IPS-15b (cell line): Measurements from ENCODE around the gene CFD.

Experiments used
- H3K27me3 ChIP-seq: one replicate; pipeline ENCODE4 v1.6.1; 2013; ENCODE audit warnings: low read length; ENCODE audit not compliant: control insufficient read depth, insufficient read depth
- H3K36me3 ChIP-seq: one replicate; pipeline ENCODE4 v1.6.1; 2013; ENCODE audit warnings: low read length; ENCODE audit not compliant: control insufficient read depth, insufficient read depth
- H3K4me1 ChIP-seq: one replicate; pipeline ENCODE4 v1.6.1; 2013; ENCODE audit warnings: mild to moderate bottlenecking, low read length; ENCODE audit not compliant: control insufficient read depth, insufficient read depth
- H3K4me3 ChIP-seq: one replicate; pipeline ENCODE4 v1.5.1; 2013; ENCODE audit warnings: low read depth, low read length
- H3K9ac ChIP-seq: one replicate; pipeline ENCODE4 v1.6.1; 2013; ENCODE audit warnings: low read depth, mild to moderate bottlenecking, low read length
- H3K9me3 ChIP-seq: one replicate; pipeline ENCODE4 v1.6.1; 2013; ENCODE audit warnings: mild to moderate bottlenecking, low read length; ENCODE audit not compliant: control insufficient read depth, insufficient read depth

The CFD gene

DNA sequence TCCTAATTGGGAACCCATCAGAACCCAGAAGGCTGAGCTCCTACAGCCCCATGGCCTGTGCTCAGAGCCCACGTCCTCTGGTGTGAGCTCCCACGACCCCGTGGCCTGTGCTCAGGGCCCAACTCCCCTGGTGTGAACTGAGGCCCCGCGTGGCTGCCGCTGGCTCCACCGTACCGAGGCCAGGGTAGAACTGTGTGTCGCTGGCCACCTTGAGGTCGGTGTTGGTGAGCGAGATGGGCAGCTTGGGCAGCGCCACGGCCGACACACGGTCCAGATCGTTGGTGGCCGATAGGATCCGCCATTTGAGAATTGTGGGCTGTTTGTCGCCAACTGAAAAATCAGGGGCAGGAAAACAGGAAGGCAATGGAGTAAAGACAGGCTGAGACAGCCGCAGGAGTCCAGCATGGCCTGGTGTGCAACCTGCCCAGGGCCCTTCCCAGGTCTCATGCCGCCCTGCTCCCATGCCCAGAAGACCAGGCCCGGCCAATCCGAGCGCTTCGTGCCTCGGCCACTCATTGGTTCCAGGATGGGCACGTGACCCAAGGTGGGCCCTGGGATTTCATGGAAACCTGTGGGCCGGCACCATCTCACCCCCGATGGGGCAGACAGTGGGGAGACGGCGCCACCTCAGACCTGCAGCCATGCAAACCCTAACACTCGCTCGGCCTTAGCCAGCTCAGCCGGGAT, 22.1 kb downstream of the CFD start:
- H3K4me1 ChIP-seq = no peaks in the 10 kb centered on the region
- H3K36me3 ChIP-seq = peaks cover 36% of the 10 kb centered on the region
- H3K9ac ChIP-seq = no peak overlapping the region
- no peaks in the 10 kb centered on the region for H3K9me3 ChIP-seq
- H3K27me3 ChIP-seq = no peaks in the 10 kb centered on the region
- no peak overlapping the region for H3K4me3 ChIP-seq

DNA sequence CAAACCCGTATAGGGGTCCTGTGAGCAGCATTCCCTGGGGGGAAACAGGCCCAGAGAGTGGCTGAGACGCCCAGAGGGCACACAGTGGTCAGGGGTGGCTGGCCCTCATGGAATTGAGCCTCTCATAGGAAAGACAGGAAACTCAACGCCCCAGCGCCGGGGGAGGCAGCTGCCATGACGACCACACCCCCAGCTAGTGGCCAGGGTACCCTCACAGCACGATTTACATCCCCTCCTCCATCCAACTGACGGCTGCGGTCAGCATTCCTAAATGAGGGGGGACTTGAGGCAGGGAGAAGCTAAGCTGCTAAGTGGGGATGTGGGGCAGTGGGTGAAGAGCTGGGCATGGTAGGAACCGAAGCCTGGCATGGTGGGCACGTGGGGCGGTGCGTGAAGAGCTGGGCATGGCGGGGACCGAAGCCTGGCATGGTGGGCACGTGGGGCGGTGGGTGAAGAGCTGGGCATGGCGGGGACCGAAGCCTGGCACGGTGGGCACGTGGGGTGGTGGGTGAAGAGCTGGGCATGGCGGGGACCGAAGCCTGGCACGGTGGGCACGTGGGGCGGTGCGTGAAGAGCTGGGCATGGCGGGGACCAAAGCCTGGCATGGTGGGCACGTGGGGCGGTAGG, 23.5 kb downstream of the CFD start:
- Histone ChIP-seq H3K4me3 (no peak overlapping the region), H3K9ac (no peak overlapping the region), H3K9me3 (no peaks in the 10 kb centered on the region), H3K36me3 (peaks cover 36% of the 10 kb centered on the region), H3K27me3 (no peaks in the 10 kb centered on the region), H3K4me1 (no peaks in the 10 kb centered on the region)

- no peaks in the 10 kb centered on the region for H3K9me3 ChIP-seq
- H3K4me1 ChIP-seq = no peaks in the 10 kb centered on the region
- no peaks in the 10 kb centered on the region for H3K27me3 ChIP-seq
- peaks cover 39% of the 10 kb centered on the region for H3K36me3 ChIP-seq
- no peak overlapping the region for H3K9ac ChIP-seq
- H3K4me3 ChIP-seq = no peak overlapping the region
Measured at GRCh38 chr19:883661-884211, 24.3 kb downstream of the CFD start.

DNA sequence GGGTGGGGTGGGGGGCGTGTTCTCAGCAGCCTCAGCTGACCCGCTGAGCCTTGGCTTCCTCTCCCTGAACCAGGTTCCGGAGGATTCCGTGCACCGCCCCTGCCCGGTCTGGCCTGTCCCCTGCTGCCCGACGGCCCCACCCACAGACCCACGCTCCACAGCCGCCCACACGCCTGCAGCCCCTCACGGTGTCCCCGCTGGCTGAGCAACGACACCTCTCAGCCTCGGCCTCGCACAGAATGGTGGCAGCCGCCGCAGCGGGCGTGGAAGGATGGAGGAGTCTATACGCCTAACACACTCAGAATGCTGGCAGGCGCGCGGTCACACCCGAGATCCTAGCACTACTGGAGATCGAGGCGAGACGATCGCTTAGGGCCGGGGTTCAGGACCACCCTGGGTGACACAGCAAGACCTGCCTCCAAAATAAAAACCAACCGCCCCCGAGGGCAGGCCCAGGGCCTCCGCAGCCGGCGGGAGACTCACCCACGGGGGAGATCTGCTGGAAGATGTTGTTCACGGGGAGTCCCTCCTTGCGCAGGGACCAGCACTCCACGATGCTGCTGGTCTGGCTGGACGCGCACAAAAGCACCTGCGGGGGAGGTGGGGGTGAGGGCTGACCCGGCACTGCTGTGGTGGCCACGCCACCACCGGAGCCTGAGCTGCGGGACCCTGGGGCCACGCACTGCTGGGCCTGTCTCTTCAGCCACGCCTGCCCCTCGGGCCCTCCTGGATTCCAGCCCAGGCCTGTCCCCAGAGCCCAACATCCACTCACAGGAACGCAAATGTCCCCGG, 25.2 kb downstream of the CFD start:
- Histone ChIP-seq H3K9me3 (no peaks in the 10 kb centered on the region), H3K36me3 (peaks cover 42% of the 10 kb centered on the region), H3K4me1 (no peaks in the 10 kb centered on the region), H3K4me3 (no peak overlapping the region), H3K9ac (no peak overlapping the region), H3K27me3 (no peaks in the 10 kb centered on the region)

GRCh38 chr19:885536-886224, 26.2 kb downstream of the CFD start:
- no peak overlapping the region for H3K9ac ChIP-seq
- H3K4me3 ChIP-seq = no peak overlapping the region
- no peaks in the 10 kb centered on the region for H3K4me1 ChIP-seq
- no peaks in the 10 kb centered on the region for H3K27me3 ChIP-seq
- no peaks in the 10 kb centered on the region for H3K9me3 ChIP-seq
- H3K36me3 ChIP-seq = peaks cover 53% of the 10 kb centered on the region

GRCh38 chr19:887072-887471, 27.6 kb downstream of the CFD start:
- Histone ChIP-seq H3K27me3 (no peaks in the 10 kb centered on the region), H3K4me3 (no peak overlapping the region), H3K4me1 (no peaks in the 10 kb centered on the region), H3K9ac (no peak overlapping the region), H3K36me3 (peaks cover 52% of the 10 kb centered on the region), H3K9me3 (no peaks in the 10 kb centered on the region)

GRCh38 chr19:887599-887998, 28.1 kb downstream of the CFD start:
- no peak overlapping the region for H3K9ac ChIP-seq
- H3K27me3 ChIP-seq = no peaks in the 10 kb centered on the region
- H3K4me3 ChIP-seq = no peak overlapping the region
- no peaks in the 10 kb centered on the region for H3K9me3 ChIP-seq
- H3K4me1 ChIP-seq = no peaks in the 10 kb centered on the region
- H3K36me3 ChIP-seq = peaks cover 51% of the 10 kb centered on the region

- Histone ChIP-seq H3K4me1 (no peaks in the 10 kb centered on the region), H3K27me3 (no peaks in the 10 kb centered on the region), H3K9ac (no peak overlapping the region), H3K36me3 (peaks cover 44% of the 10 kb centered on the region), H3K4me3 (no peak overlapping the region), H3K9me3 (no peaks in the 10 kb centered on the region)
Measured at GRCh38 chr19:888581-889385, 29.3 kb downstream of the CFD start.

GRCh38 chr19:889662-890295, 30.3 kb downstream of the CFD start:
- Histone ChIP-seq H3K4me3 (no peak overlapping the region), H3K9ac (no peak overlapping the region), H3K36me3 (peaks cover 41% of the 10 kb centered on the region), H3K9me3 (no peaks in the 10 kb centered on the region), H3K27me3 (no peaks in the 10 kb centered on the region), H3K4me1 (no peaks in the 10 kb centered on the region)

- H3K9me3 ChIP-seq = no peaks in the 10 kb centered on the region
- no peaks in the 10 kb centered on the region for H3K27me3 ChIP-seq
- H3K36me3 ChIP-seq = peaks cover 32% of the 10 kb centered on the region
- no peak overlapping the region for H3K4me3 ChIP-seq
- no peaks in the 10 kb centered on the region for H3K4me1 ChIP-seq
- H3K9ac ChIP-seq = no peak overlapping the region
Measured at GRCh38 chr19:890831-891230, 31.4 kb downstream of the CFD start.
